ENCODE results near the gene AP2A2.
"Not testable (repeated sequence)": the region's sequence is repeated elsewhere in the genome, so short reads cannot be mapped to it uniquely, and the experiment has no call there.

Gene AP2A2

GRCh38 chr11:954392-955153, 28.9 kb downstream of the AP2A2 start:
- no peak for DNase-seq (ENCODE audit: low read depth in 2 of 2)

DNA sequence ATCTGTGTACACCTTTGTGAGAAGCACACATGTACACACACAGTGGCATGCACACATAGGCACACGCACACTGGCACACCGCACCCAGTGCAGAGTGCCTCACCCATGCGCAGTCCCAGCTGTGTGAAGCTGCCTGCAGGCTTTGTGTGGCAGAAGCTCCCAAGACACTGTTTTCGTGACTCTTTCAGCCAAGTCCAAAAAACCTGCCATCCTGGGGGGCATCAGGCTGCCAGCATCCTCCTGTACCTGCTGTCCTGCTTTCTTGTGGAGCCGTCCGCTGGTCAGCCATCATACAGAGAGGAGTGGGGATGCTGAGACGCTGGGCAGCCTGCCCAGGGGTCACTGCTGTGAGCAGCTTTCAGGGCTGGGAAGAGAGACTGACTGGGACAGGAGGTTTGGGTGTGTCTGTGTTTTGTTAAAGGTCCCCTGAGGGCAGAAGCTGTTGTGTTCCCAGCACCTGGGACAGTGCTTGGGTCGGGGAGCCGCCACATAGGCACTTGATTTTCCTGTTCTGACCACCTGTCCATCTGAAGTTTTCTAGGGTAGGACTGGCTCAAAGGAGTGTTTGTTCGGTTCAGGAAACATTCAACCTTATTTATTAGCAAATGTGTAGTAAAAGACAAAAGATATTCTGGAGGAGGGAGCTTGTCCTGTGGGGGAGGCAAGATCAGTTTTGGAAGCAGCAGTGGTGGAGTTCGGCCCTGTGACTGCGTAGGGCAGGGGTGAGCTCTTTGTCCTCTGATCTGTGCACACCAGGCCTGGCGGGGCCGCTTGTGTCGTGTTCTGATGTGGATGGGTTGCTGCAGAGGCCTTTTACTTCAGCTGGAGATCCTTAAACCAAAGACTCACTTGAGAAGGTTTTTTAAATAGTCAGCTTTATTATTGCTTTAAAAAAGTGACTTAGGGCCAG, 29.7 kb downstream of the AP2A2 start:
- DNase-seq (ENCODE audit: low read depth in 2 of 2), result no peak

DNA sequence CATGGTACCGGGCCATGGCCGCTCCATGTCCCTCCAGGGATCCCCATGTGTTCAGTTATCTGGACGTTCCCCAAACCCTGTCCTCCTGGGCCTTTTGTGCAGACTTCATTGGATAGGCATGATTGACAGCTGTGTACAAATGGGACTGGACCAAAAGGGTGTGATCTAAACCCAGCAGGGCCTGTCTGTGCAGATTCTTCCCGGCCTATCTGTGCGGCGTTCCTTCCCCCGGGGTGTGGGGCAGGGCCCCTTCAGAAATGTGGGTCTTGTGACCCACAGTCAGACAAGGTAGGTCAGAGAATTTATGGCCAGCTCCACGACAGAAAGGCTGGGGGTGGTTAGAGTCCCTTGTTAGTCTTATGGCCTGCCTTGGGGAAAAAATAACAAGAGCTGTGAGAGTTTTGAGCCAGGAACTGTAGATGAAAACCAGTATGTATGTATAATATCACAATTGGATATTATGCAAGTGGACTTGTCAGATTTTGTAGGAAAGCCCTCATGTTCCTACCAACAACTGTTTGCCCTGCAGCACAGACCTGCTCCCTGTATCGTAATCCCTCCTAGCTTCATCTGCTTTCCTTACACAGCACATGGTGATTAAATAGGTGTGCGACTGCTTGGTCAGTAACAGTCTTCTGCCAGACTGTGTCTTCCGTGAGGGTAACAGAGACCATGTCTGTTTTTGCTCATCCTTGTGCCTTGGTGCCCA, 31.7 kb downstream of the AP2A2 start:
- no peak for DNase-seq (ENCODE audit: low read depth in 2 of 2)

DNA sequence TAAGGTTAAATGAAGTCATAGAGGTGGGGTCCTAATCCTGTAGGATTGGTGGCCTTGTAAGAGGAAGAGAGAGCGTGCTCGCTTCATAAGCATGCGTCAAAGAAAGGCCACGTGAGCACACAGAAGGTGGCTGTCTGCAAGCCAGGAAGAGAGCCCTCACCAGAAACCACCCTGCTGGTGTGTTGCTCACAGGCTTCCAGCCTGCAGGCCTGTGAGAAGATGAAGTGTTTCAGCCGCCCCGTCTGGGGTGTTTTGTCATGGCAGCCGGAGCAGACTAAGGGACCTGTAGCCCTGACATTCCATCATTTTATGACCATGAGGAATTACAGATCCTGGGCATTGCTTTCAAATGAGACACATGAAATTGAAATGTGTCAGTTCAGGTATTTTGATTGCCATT, 32.4 kb downstream of the AP2A2 start:
- DNase-seq (ENCODE audit: low read depth in 2 of 2), result no peak

- DNase-seq (ENCODE audit: low read depth in 2 of 2), result no peak
Measured at GRCh38 chr11:959027-959426, 33.4 kb downstream of the AP2A2 start.

- no peak for DNase-seq (ENCODE audit: low read depth in 2 of 2)
Measured at GRCh38 chr11:959608-960007, 33.9 kb downstream of the AP2A2 start.

DNA sequence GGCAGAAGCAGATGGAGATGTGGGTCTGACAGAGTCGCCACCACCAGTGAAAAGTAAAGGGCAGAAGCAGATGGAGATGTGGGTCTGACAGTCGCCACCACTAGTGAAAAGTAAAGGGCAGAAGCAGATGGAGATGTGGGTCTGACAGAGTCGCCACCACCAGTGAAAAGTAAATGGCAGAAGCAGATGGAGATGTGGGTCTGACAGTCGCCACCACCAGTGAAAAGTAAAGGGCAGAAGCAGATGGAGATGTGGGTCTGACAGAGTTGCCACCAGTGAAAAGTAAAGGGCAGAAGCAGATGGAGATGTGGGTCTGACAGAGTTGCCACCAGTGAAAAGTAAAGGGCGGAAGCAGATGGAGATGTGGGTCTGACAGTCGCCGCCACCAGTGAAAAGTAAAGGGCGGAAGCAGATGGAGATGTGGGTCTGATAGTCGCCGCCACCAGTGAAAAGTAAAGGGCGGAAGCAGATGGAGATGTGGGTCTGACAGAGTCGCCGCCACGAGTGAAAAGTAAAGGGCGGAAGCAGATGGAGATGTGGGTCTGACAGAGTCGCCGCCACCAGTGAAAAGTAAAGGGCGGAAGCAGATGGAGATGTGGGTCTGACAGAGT, 35.7 kb downstream of the AP2A2 start:
- DNase-seq (ENCODE audit: low read depth in 2 of 2), result not testable (repeated sequence)

GRCh38 chr11:961921-962320, 36.3 kb downstream of the AP2A2 start:
- DNase-seq (ENCODE audit: low read depth in 2 of 2), result no peak

DNA sequence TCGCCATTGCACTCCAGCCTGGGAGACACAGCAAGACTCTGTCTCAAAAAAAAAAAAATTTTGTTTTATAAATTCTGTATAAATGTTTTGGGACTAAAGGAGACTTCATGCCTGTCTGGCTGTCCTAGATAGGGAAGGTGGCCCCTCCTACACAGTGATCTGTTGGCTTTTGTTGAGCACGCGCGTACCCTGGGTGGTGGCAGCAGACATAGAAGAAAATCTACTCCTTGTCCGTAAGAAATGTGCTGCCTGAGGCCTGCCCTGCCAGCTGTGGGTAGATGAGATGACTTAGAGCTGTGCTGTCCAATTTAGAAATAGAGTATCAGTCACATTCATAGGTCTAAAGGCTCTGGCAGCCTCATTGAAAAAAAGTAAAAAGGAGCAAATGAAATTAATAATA, 37.0 kb downstream of the AP2A2 start:
- DNase-seq (ENCODE audit: low read depth in 2 of 2), result no peak

GRCh38 chr11:963852-964251, 38.2 kb downstream of the AP2A2 start:
- no peak for DNase-seq (ENCODE audit: low read depth in 2 of 2)

- no peak for DNase-seq (ENCODE audit: low read depth in 2 of 2)
Measured at GRCh38 chr11:965206-965775, 39.6 kb downstream of the AP2A2 start.

DNA sequence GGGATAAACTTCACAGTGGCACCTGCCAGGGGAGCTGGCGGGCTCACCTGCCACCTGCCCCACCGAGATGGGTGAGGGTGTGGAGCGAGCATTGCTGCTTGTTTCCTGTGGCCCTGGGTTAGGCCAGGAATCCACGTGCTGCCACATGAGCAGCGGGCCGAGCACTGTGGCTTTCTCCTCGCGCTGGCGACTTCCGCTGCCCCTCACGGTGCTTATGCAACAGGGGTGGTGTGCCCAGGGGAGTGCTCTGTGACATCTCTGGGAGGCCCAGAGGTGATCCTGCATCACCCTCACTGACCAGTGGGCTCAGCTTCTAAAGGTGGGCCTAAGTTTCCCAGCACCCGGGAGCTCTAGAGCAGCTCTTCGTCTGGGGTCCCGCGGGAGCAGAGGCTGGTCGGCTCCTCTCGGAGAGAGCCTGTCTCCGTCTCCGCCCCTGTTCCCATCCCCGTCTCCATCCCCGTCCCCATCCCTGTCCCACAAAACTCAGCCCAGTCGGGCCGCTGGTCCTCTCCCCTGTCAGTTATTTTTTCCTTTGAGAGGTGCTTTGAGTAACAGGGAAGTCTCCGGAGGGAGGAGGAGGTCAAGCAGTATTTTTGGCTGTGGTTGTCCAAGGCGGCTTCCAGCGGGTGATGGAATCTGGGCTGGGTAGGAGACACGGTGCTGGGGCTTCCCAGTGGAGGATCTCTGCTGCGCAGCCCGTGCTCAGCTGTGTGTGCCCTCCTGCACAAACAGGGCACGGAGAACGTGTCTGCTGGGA, 42.5 kb downstream of the AP2A2 start:
- DNase-seq (ENCODE audit: low read depth in 2 of 2), result no peak

DNA sequence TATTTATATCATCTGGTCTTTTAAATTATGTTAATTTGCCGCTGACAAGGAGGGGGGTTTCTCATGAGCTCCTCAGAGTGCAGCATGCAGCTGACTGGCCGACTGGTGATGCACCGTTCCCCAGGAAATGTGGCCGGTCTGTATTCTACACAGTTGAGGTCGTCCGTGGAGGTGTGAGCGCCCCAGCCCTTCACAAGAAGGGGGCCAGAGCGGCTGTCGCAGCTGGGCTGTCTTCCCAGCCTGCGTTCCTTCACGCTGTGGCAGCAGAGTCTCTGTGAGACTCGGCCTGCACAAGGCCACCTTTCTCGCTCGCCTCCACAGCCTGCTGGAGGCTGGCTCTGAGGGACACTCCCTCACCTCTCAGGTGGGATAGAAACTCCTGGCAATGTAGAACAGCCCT, 43.2 kb downstream of the AP2A2 start:
- DNase-seq (ENCODE audit: low read depth in 2 of 2), result no peak

GRCh38 chr11:969651-970205, 44.1 kb downstream of the AP2A2 start:
- DNase-seq (ENCODE audit: low read depth in 2 of 2), result no peak

DNA sequence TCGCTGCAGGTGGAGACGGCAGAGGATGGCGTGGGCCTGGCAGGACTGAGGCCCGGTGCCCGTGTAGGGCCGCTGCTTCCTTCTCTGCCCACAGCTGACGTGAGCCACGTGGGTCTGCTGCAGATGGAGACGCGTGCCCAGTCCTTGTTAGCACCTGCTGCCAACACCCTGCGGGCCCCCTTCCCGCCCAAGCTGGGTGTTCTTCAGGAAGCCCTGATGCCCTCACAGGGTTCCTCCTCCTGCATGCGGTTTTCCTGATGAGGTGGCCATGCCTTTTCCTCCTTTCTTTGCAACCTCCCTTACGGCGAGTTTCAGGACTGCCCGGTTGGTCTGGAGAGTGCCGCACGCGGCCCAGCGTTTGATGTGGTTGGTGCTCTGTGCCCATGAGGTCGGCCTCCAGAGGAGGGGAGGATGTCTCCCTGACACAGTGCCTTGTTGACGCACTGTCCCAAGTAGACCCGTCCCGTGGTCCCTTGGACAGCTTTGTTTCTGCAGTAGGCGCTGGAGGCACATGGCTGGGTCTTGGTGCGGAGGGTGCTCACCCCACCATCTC, 44.7 kb downstream of the AP2A2 start:
- DNase-seq (ENCODE audit: low read depth in 2 of 2), result no peak

DNA sequence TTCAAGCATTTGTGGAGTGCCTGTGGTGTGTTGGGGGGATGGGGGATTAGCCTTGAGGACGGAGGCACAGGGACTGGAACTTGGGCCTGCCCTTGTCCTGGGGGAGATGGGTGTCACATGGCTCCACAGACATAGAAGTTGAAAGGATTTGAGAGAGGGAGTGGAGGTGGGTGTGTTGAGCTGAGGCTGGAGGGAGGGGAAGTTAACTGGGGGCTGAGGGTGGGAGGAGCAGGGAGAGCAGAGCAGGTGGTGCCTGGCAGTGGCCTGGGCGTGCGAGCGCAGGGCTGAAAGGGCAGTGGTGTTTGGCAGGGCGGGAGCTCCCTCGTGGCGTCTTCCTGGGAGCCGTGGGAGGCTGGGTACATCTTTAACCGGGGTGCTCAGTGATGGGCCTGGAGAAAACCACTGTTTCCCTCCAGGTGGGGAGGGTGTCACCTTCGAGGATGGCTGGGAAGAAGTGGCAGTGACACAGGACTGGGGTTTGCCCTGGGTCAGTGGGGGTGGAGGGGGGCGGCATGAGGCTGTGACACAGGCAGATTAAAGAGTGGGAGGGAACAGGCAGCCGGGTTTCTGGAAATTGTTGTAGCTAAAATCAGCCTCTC, 45.5 kb downstream of the AP2A2 start:
- DNase-seq (ENCODE audit: low read depth in 2 of 2), result no peak

- no peak for DNase-seq (ENCODE audit: low read depth in 2 of 2)
Measured at GRCh38 chr11:971731-972365, 46.2 kb downstream of the AP2A2 start.

DNA sequence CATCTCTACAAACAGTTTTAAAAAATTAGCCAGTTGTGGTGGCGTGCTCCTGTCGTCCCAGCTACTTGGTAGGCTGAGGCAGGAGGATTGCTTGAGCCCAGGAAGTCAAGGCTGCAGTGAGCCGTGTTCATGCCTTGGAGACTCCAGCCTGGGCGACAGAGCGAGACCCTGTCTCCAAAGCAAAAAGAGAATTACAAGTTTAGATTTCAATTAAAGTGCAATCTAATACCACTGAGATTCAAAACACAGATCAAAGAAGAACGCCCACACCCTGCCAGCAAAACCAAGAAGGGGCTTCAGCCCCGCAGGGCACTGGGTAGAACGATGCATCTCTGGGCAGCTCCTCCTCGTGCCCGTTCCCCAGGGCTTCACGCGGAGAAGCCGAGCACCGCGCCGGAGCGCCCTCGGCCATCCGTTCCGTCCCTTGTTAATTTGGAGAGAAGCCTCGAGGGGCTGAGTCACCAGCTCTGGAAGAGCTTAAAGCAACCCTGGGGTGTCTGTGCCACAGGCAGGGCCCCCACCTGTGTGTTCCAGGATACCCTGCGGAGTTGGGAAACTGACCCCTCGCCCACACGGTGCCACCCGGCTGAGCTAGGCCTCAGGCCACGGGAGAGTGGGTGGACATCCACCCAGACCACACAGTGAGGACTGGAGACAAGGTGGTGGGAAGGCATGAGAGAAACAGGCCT, 47.0 kb downstream of the AP2A2 start:
- no peak for DNase-seq (ENCODE audit: low read depth in 2 of 2)

DNA sequence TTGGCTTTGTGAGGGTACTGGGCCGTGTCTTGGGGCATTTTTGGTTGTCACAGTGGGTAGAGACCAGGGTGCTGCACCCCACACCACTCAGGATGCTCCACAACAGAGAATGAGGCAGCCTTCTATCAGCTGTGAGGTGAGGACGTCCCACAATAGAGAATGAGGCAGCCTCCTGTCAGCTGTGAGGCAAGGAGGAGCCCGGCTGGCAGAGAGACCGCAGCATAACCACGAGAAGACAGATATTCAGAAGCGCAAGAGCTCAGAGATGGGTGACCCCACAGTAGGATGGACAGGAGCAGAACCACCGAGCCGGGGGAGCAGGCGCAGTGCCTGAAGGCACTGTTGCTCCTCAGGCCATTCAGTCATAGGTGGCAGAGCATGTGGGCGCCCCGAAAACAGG, 47.6 kb downstream of the AP2A2 start:
- no peak for DNase-seq (ENCODE audit: low read depth in 2 of 2)

Data from stimulated activated CD8-positive, alpha-beta memory T cell treated with anti-CD3 and anti-CD28 coated beads, Interleukin-2, amount 100 ng/mL, for 1 hour (primary cell).